ENCODE data around the gene SREBF1. TPM values are rescaled to one million over a fixed set of nuclear protein-coding genes. Genes with fewer than 3 reads are reported as not detected.

The SREBF1 gene
- total and polyA plus RNA-seq, 2 experiments from 2014 or later: 38.9 to 45.9 TPM

DNA sequence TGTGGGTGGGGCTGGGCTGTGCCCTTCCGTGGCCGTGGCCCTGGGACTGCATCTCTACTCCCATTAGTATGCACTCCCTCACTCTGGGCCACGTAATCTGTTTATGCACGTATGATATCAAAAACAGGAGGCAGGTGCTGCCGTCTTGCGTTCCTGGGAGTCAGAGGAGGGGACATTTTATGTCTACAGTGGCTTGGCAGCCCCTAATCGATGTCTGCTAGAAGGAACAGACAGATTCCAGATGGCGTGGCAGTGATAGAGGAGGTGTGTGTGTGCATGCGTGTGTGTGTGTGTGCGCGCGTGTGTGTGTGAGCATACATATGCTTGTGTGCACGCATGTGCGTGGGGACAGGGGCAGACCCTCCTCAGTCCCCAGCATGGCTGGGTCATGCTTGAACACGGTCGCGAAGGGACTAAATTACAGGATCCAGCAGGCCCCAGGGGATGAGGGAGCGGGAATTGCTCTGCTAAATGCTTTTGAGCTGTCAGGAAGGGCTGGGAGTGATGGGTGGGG is 44.7 kb downstream of the SREBF1 start:
- H3K4me3 ChIP-seq: no peak overlapping the region
- H3K4me1 ChIP-seq (ENCODE audit: low read depth): no peaks in the 10 kb centered on the region
- no peaks in the 10 kb centered on the region for H3K27me3 ChIP-seq
- no peak for DNase-seq (ENCODE audit: low read depth in 1 of 2, low spot score in 1 of 2)
- peaks cover 4% of the 10 kb centered on the region for H3K36me3 ChIP-seq
- no peak overlapping the region for H3K27ac ChIP-seq
- TF ChIP-seq, protein P1, sequence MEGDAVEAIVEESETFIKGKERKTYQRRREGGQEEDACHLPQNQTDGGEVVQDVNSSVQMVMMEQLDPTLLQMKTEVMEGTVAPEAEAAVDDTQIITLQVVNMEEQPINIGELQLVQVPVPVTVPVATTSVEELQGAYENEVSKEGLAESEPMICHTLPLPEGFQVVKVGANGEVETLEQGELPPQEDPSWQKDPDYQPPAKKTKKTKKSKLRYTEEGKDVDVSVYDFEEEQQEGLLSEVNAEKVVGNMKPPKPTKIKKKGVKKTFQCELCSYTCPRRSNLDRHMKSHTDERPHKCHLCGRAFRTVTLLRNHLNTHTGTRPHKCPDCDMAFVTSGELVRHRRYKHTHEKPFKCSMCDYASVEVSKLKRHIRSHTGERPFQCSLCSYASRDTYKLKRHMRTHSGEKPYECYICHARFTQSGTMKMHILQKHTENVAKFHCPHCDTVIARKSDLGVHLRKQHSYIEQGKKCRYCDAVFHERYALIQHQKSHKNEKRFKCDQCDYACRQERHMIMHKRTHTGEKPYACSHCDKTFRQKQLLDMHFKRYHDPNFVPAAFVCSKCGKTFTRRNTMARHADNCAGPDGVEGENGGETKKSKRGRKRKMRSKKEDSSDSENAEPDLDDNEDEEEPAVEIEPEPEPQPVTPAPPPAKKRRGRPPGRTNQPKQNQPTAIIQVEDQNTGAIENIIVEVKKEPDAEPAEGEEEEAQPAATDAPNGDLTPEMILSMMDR (IDR thresholded peaks at IDR 0.05; ENCODE audit: low read depth, low read length): no peak
- H3K9me3 ChIP-seq (ENCODE audit: low read depth): no peaks in the 10 kb centered on the region

DNA sequence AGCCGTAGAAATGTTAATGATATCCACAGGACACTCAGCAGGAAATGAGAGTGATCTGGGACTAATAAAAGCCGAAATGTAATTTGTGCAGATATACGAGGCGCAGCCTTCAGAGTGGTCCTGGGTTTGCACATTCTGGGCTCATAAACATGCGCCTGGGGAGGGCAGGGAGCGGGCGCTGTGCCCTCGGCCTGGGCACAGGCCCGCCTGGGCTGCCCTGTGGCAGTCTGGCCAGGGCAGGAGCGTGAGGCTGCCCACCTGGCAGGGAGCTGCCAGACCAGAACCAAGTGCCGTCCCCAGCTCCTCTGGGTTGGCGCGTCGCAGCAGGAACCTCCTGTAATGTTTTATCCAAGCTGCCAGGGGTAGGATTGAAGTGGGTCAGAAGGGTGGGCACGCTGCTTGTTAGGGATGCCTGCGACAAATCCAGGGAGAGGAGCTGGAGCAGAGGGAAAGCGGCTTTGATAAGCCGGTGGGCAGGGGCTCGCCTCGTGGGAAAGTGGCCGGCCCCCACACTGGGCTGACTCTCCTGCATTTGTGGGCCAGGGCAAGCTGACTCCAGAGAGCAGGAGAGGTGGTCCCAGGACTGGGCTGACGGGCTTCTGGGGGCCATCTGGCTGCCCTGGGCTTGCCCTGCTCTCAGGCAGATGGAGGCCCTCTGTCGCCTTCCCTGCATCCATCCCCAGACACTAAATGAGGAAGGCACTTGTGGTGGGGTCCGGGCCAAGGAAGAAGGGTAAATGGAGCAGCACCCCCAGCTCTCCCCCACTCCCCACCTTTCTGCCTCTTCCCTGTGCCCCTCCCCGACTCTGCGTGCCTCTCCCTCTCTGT is 45.9 kb downstream of the SREBF1 start:
- Histone ChIP-seq H3K27ac (no peak overlapping the region), H3K4me1 (ENCODE audit: low read depth) (peaks cover 8% of the 10 kb centered on the region), H3K4me3 (no peak overlapping the region), H3K27me3 (no peaks in the 10 kb centered on the region), H3K36me3 (peaks cover 4% of the 10 kb centered on the region), H3K9me3 (ENCODE audit: low read depth) (no peaks in the 10 kb centered on the region)
- no peak for DNase-seq (ENCODE audit: low read depth in 1 of 2, low spot score in 1 of 2)
- TF ChIP-seq, protein P1 (IDR thresholded peaks at IDR 0.05; ENCODE audit: low read depth, low read length): no peak

DNA sequence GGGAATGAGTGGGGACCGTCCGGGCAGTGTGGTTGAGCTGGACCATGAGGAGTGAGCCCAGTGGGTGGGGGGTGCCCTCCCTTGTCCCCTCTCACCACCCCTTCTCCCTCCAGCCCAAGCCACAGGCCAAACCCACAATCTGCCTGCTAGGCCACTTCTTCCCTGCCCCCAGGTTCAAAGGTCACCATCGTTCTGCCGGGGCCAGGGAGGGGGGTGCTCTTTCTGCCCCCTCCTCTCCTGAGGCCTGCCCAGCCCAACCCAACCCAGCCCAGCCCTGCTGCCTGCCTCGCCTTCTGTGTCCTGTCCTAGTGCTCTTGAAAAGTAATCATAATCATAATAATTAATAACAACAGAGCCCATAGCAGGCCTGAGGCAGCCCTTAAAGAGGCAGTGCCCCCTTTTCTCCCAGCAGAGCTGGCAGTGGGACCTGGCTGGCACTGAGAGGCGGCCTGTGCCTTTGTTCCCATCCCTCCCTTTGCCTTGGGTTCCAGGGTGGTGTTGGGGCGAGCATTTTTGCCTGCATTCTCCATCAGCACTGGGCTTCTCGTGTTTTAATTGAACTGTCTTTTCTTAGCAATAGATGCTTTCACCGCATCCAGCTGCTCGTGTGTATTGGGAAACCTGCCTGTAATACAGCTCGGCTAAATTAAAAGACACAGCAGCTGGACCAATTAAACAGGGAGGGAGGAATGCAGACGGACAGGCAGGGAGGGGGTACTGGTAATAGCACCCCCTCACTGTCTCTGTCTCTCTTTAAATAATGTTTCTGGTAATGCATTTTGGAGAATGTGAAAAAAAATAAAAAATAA is 46.8 kb downstream of the SREBF1 start:
- Histone ChIP-seq H3K36me3 (peaks cover 4% of the 10 kb centered on the region), H3K27ac (no peak overlapping the region), H3K27me3 (no peaks in the 10 kb centered on the region), H3K4me1 (ENCODE audit: low read depth) (peaks cover 16% of the 10 kb centered on the region), H3K9me3 (ENCODE audit: low read depth) (no peaks in the 10 kb centered on the region), H3K4me3 (no peak overlapping the region)
- TF ChIP-seq, protein P1 (IDR thresholded peaks at IDR 0.05; ENCODE audit: low read depth, low read length): no peak
- DNase-seq (ENCODE audit: low read depth in 1 of 2, low spot score in 1 of 2): no peak

DNA sequence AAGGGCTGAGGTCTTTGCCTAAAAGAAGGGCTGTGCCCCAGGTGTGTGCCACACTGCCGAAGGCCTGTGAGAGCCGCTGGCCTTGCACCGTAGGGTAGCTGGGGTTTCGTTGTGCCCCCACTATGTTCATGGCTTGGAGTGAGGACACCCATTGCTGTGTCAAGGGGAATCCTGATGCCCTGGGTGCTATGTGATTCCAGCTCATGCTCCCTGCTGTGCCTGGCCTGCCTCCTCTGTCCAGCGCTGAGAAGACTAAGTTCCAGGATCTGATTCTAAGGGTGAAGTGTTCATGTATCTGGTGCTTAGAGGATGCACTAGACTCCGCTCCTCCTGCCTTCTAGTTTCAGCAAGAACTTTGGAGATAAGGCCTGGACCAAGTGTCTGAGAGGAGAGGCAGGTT is 47.4 kb downstream of the SREBF1 start:
- DNase-seq (ENCODE audit: low read depth in 1 of 2, low spot score in 1 of 2): no peak
- H3K36me3 ChIP-seq: peaks cover 4% of the 10 kb centered on the region
- H3K9me3 ChIP-seq (ENCODE audit: low read depth): no peaks in the 10 kb centered on the region
- peaks cover 23% of the 10 kb centered on the region for H3K4me1 ChIP-seq (ENCODE audit: low read depth)
- no peaks in the 10 kb centered on the region for H3K27me3 ChIP-seq
- TF ChIP-seq, protein P1 (IDR thresholded peaks at IDR 0.05; ENCODE audit: low read depth, low read length): no peak
- no peak overlapping the region for H3K27ac ChIP-seq
- H3K4me3 ChIP-seq: no peak overlapping the region

DNA sequence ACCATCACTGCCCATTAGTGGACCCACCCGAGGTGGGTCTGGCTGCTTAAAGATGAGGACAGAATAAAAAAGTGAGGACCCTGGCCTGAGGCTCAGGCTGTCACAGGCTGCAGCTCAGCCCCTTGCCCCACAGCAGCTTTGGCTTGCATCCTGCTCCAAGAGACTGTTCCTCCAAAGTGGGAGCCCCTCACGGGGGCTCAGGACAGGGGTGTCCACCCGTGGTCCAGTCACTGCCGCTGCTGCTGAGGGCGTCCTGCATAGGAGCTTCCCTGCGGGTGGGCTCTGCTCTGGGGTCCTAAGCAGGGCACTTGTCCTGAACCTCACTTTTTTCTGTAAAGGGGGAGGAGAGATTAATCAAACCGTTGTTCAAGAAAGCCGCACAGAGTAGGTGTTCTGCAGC is 47.8 kb downstream of the SREBF1 start:
- Histone ChIP-seq H3K27me3 (no peaks in the 10 kb centered on the region), H3K27ac (no peak overlapping the region), H3K4me3 (no peak overlapping the region), H3K4me1 (ENCODE audit: low read depth) (peaks cover 27% of the 10 kb centered on the region), H3K9me3 (ENCODE audit: low read depth) (no peaks in the 10 kb centered on the region), H3K36me3 (peaks cover 2% of the 10 kb centered on the region)
- no peak for DNase-seq (ENCODE audit: low read depth in 1 of 2, low spot score in 1 of 2)
- TF ChIP-seq, protein P1 (IDR thresholded peaks at IDR 0.05; ENCODE audit: low read depth, low read length): no peak
